ENCODE data around the gene DPY19L3. TPM values are rescaled to one million over a fixed set of nuclear protein-coding genes. Genes with fewer than 3 reads are reported as not detected.
"Not testable (repeated sequence)": the region's sequence is repeated elsewhere in the genome, so short reads cannot be mapped to it uniquely, and the experiment has no call there.

DPY19L3 gene
- total RNA-seq, 1 donor from 2014 or later = 16.7 TPM

GRCh38 chr19:32512498-32512897 lies 106.9 kb downstream of the DPY19L3 start:
- H3K4me3 Mint-ChIP-seq (ENCODE audit: low read depth); intact Hi-C loops (cut with micrococcal nuclease); DNase-seq (ENCODE audit: low spot score); H3K36me3 Mint-ChIP-seq (ENCODE audit: low read depth); H3K27ac Mint-ChIP-seq; H3K9me3 Mint-ChIP-seq; H3K4me1 Mint-ChIP-seq (ENCODE audit: low read depth); H3K27me3 Mint-ChIP-seq (ENCODE audit: low read depth): not testable (repeated sequence)

DNA sequence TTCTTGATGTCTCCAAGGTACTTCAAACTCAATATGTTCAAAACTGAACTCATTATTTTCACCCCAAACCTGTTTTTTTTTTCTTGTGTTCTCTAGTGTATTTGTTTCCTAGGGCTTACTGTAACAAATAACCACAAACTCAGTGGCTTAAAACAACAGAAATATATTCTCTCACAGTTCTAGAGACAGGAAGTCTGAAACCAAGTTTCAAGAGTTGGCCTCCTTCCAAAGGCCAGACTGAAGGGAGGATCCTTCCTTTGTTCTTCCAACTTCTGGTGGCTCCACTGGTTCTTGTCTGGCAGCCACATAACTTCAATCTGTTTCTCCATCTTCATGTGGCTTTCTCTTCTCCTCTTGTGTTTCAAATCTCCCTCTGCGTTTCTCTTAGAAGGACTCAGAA lies 113.5 kb downstream of the DPY19L3 start:
- no peak overlapping the region for H3K27ac Mint-ChIP-seq
- no peaks in the 10 kb centered on the region for H3K36me3 Mint-ChIP-seq (ENCODE audit: low read depth)
- peaks cover 9% of the 10 kb centered on the region for H3K4me1 Mint-ChIP-seq (ENCODE audit: low read depth)
- DNase-seq (ENCODE audit: low spot score) = no peak
- no peak overlapping the region for H3K4me3 Mint-ChIP-seq (ENCODE audit: low read depth)
- intact Hi-C loops (cut with micrococcal nuclease) = no loop called here
- H3K9me3 Mint-ChIP-seq = no peaks in the 10 kb centered on the region
- H3K27me3 Mint-ChIP-seq (ENCODE audit: low read depth) = no peaks in the 10 kb centered on the region

GRCh38 chr19:32522967-32523366 lies 117.4 kb downstream of the DPY19L3 start:
- intact Hi-C loops (cut with micrococcal nuclease) = no loop called here
- no peaks in the 10 kb centered on the region for H3K36me3 Mint-ChIP-seq (ENCODE audit: low read depth)
- no peaks in the 10 kb centered on the region for H3K27me3 Mint-ChIP-seq (ENCODE audit: low read depth)
- no peak for DNase-seq (ENCODE audit: low spot score)
- peaks cover 9% of the 10 kb centered on the region for H3K4me1 Mint-ChIP-seq (ENCODE audit: low read depth)
- peaks cover 8% of the 10 kb centered on the region for H3K9me3 Mint-ChIP-seq
- H3K4me3 Mint-ChIP-seq (ENCODE audit: low read depth) = no peak overlapping the region
- no peak overlapping the region for H3K27ac Mint-ChIP-seq

GRCh38 chr19:32526895-32527294 lies 121.3 kb downstream of the DPY19L3 start:
- DNase-seq (ENCODE audit: low spot score) = no peak
- Mint-ChIP-seq H3K27ac (no peak overlapping the region), H3K36me3 (ENCODE audit: low read depth) (no peaks in the 10 kb centered on the region), H3K9me3 (peaks cover 17% of the 10 kb centered on the region), H3K4me3 (ENCODE audit: low read depth) (no peak overlapping the region), H3K4me1 (ENCODE audit: low read depth) (no peaks in the 10 kb centered on the region), H3K27me3 (ENCODE audit: low read depth) (no peaks in the 10 kb centered on the region)
- intact Hi-C loops (cut with micrococcal nuclease) = no loop called here

- intact Hi-C loops (cut with micrococcal nuclease) = no loop called here
- Mint-ChIP-seq H3K27ac (no peak overlapping the region), H3K27me3 (ENCODE audit: low read depth) (no peaks in the 10 kb centered on the region), H3K36me3 (ENCODE audit: low read depth) (no peaks in the 10 kb centered on the region), H3K4me1 (ENCODE audit: low read depth) (no peaks in the 10 kb centered on the region), H3K9me3 (peaks cover 39% of the 10 kb centered on the region), H3K4me3 (ENCODE audit: low read depth) (no peak overlapping the region)
- no peak for DNase-seq (ENCODE audit: low spot score)
Measured at GRCh38 chr19:32530773-32531172, 125.2 kb downstream of the DPY19L3 start.

DNA sequence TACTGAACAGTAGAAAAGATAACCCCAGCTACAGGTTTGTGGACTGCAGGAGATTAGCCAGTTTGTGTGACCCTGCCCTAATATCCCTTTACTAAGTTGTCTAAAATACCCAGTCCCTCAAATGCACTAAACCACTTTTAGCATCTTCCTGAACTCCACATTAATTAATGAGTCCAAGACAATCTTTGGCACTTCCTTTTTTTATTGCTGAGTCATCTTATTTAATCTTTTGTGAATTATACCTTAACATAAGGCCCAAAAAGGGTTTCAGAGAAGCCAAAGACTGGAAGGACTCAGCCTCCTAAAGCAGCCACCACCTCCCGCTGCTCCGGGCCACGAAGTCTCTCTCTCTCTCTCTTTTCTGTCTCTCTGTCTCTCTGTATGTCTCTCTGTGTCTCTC lies 126.7 kb downstream of the DPY19L3 start:
- DNase-seq (ENCODE audit: low spot score) = no peak
- Mint-ChIP-seq H3K27ac (no peak overlapping the region), H3K36me3 (ENCODE audit: low read depth) (no peaks in the 10 kb centered on the region), H3K27me3 (ENCODE audit: low read depth) (no peaks in the 10 kb centered on the region), H3K4me1 (ENCODE audit: low read depth) (no peaks in the 10 kb centered on the region), H3K9me3 (peaks cover 31% of the 10 kb centered on the region), H3K4me3 (ENCODE audit: low read depth) (no peak overlapping the region)
- intact Hi-C loops (cut with micrococcal nuclease) = no loop called here

Other genes with a start within 250 kb of the DPY19L3 start
- 29.5 and 29.6 TPM in 2 replicates for gene ZNF507, start 60.2 kb upstream of the DPY19L3 start, total RNA-seq
- 207 and 216 TPM in 2 replicates for gene PDCD5, start 175.4 kb downstream of the DPY19L3 start, total RNA-seq